MM.1S (cell line): Measurements from ENCODE around the gene UBTD1.

Experiments
- DNase-seq: peaks from one replicate; pipeline ENCODE4 v3.0.0-alpha.2; 2015
- H2AFZ ChIP-seq: fragments of 300-600 bp; sonication (generic); 2 replicates; pipeline ENCODE4 v1.6.0; 2016; ENCODE audit warnings: antibody characterized with exemption, low read length
- H3F3A ChIP-seq: fragments of 300-600 bp; sonication (generic); 2 replicates; pipeline ENCODE4 v1.6.1; 2016; ENCODE audit warnings: mild to moderate bottlenecking, antibody characterized with exemption, low read length, moderate library complexity, mixed read lengths; ENCODE audit not compliant: insufficient read depth
- H3K27ac ChIP-seq: fragments of 300-600 bp; sonication (generic); 2 replicates; pipeline ENCODE4 v1.5.1; 2016; ENCODE audit warnings: mild to moderate bottlenecking, low read length
- H3K27me3 ChIP-seq: fragments of 300-600 bp; sonication (generic); replicated peaks from 2 replicates; pipeline ENCODE4 v1.6.0; 2016; ENCODE audit warnings: low read length; ENCODE audit not compliant: insufficient read depth
- H3K36me3 ChIP-seq: fragments of 300-600 bp; sonication (generic); replicated peaks from 2 replicates; pipeline ENCODE4 v1.6.1; 2016; ENCODE audit warnings: mild to moderate bottlenecking, low read length, mixed read lengths; ENCODE audit not compliant: insufficient read depth
- H3K4me1 ChIP-seq: fragments of 300-600 bp; sonication (generic); 2 replicates; pipeline ENCODE4 v1.6.1; 2016; ENCODE audit warnings: low read length, mixed read lengths
- H3K4me2 ChIP-seq: fragments of 300-600 bp; sonication (generic); 2 replicates; pipeline ENCODE4 v1.6.0; 2016; ENCODE audit warnings: low read depth, low read length
- H3K4me3 ChIP-seq: fragments of 300-600 bp; sonication (generic); 2 replicates; pipeline ENCODE4 v1.5.1; 2016; ENCODE audit warnings: low read length, mixed read lengths
- H3K79me2 ChIP-seq: fragments of 300-600 bp; sonication (generic); 2 replicates; pipeline ENCODE4 v1.6.1; 2016; ENCODE audit warnings: mixed run types, low read length, mixed read lengths
- H3K9ac ChIP-seq: fragments of 300-600 bp; sonication (generic); 2 replicates; pipeline ENCODE4 v1.6.1; 2016; ENCODE audit warnings: low read length, mixed read lengths
- H3K9me2 ChIP-seq: fragments of 300-600 bp; sonication (generic); replicated peaks from 2 replicates; pipeline ENCODE4 v1.6.1; 2016; ENCODE audit warnings: mild to moderate bottlenecking, low read length, mixed read lengths; ENCODE audit not compliant: insufficient read depth
- H3K9me3 ChIP-seq: fragments of 300-600 bp; sonication (generic); replicated peaks from 2 replicates; pipeline ENCODE4 v1.6.1; 2016; ENCODE audit warnings: mild to moderate bottlenecking, low read length, mixed read lengths; ENCODE audit not compliant: insufficient read depth
- H4K20me1 ChIP-seq: fragments of 300-600 bp; sonication (generic); 2 replicates; pipeline ENCODE4 v1.6.1; 2016; ENCODE audit warnings: mild to moderate bottlenecking, low read length, moderate library complexity, mixed read lengths; ENCODE audit not compliant: insufficient read depth
- CTCF ChIP-seq: fragments of 300-600 bp; sonication (generic); IDR thresholded peaks from 2 replicates; pipeline ENCODE4 v1.5.1; 2016; ENCODE audit warnings: antibody characterized with exemption, low read length, mixed read lengths
- EZH2 ChIP-seq: fragments of 300-600 bp; sonication (generic); optimal IDR thresholded peaks from 2 replicates; pipeline ENCODE3; 2017; ENCODE audit warnings: low read depth, mild to moderate bottlenecking, antibody characterized with exemption, low read length, mixed read lengths
- EZH2phosphoT487 ChIP-seq: fragments of 300-600 bp; sonication (generic); IDR thresholded peaks from 2 replicates; pipeline ENCODE4 v1.6.1; 2018; ENCODE audit warnings: antibody characterized with exemption, low read length

Gene UBTD1

GRCh38 chr10:97567891-97568290, 69.2 kb downstream of the UBTD1 start:
- Histone ChIP-seq H3K4me2 (no peak overlapping the region), H3K79me2 (no peaks in the 10 kb centered on the region), H3K4me3 (no peak overlapping the region), H3K9me2 (no peaks in the 10 kb centered on the region), H4K20me1 (no peaks in the 10 kb centered on the region), H3K4me1 (no peaks in the 10 kb centered on the region), H3K9ac (no peak overlapping the region), H3K27me3 (no peaks in the 10 kb centered on the region), H3K9me3 (no peaks in the 10 kb centered on the region), H3K36me3 (no peaks in the 10 kb centered on the region), H3K27ac (no peak overlapping the region), H2AFZ (no peak overlapping the region), H3F3A (no peaks in the 10 kb centered on the region)
- DNase-seq = no peak
- TF ChIP-seq EZH2 = no peak
- no peak for TF ChIP-seq EZH2phosphoT487
- no peak for TF ChIP-seq CTCF

- H3K27me3 ChIP-seq = no peaks in the 10 kb centered on the region
- TF ChIP-seq EZH2phosphoT487 (no peak), CTCF (no peak), EZH2 (no peak)
- H3K9me3 ChIP-seq = no peaks in the 10 kb centered on the region
- DNase-seq = no peak
- H3K79me2 ChIP-seq = no peaks in the 10 kb centered on the region
- no peaks in the 10 kb centered on the region for H3K9me2 ChIP-seq
- H3F3A ChIP-seq = no peaks in the 10 kb centered on the region
- H3K4me2 ChIP-seq = no peak overlapping the region
- H3K4me1 ChIP-seq = no peaks in the 10 kb centered on the region
- H3K9ac ChIP-seq = no peak overlapping the region
- H2AFZ ChIP-seq = no peak overlapping the region
- H3K27ac ChIP-seq = no peak overlapping the region
- H3K36me3 ChIP-seq = no peaks in the 10 kb centered on the region
- H4K20me1 ChIP-seq = no peaks in the 10 kb centered on the region
- no peak overlapping the region for H3K4me3 ChIP-seq
These were observed 71.5 kb downstream of the UBTD1 start for GRCh38 chr10:97570146-97570788.

- Histone ChIP-seq H3K4me3 (no peak overlapping the region), H3K27ac (no peak overlapping the region), H3K79me2 (no peaks in the 10 kb centered on the region), H4K20me1 (no peaks in the 10 kb centered on the region), H3K9me2 (no peaks in the 10 kb centered on the region), H3K4me2 (no peak overlapping the region), H3K27me3 (no peaks in the 10 kb centered on the region), H3K9ac (no peak overlapping the region), H3F3A (no peaks in the 10 kb centered on the region), H3K9me3 (no peaks in the 10 kb centered on the region), H3K36me3 (no peaks in the 10 kb centered on the region), H2AFZ (no peak overlapping the region), H3K4me1 (no peaks in the 10 kb centered on the region)
- TF ChIP-seq EZH2phosphoT487 (no peak), EZH2 (no peak), CTCF (no peak)
- no peak for DNase-seq
These were observed 72.2 kb downstream of the UBTD1 start for GRCh38 chr10:97570789-97571471.
